ENCODE results near the gene FYB2. TPM values are rescaled to one million over a fixed set of nuclear protein-coding genes. Genes with fewer than 3 reads are reported as not detected.
A peak's percentile ranks its signal among the peaks of the same experiment; 100 is the strongest.

The FYB2 gene
- total and polyA plus RNA-seq, 12 donors: 0.22 to 123 (median 9.9) TPM

DNA sequence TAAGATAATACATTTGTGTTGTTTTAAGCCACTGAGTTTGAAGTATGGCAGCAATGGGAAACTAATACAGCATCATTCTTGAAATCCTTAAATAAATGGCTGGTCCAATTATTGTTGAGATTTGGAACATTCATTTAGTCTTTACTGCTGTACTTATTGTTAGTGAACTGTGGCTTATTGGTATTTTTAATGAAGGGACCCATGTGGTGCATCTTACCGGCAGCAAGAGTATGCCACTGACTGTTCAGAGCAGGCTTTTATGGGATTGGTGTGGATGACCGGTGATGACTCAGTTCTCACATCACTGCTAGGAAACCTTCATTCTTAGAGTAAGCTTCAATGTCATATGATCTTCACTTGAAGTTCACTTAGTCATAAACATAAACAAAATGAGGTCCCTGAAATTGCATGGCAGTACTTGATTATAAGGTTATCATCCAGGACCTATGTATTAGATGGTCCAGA is 142.6 kb downstream of the FYB2 start:
- no peak overlapping the region for H3K4me3 ChIP-seq
- H3K4me1 ChIP-seq: peaks cover 0 to 38% (median 10%) of the 10 kb centered on the region in 9 donors
- TF ChIP-seq CTCF (IDR thresholded peaks at IDR 0.05): no peak
- H3K27ac ChIP-seq: peak overlapping the region in 2 of 10 donors; percentile 0 to 61
- intact Hi-C loops (cut with DNase I): no loop called here
- DNase-seq: no peak
- peak in 1 of 8 donors; percentile 55 for ATAC-seq
- peaks cover 0 to 4% (median 0%) of the 10 kb centered on the region in 11 donors for H3K9me3 ChIP-seq
- no peaks in the 10 kb centered on the region for H3K27me3 ChIP-seq
- H3K36me3 ChIP-seq: peaks cover 0 to 9% (median 0%) of the 10 kb centered on the region in 9 donors
- 92 to 98% methylated on average over 2 of the region's 2 CpGs for WGBS, 2 donors

GRCh38 chr1:56675763-56676162 is 143.4 kb downstream of the FYB2 start:
- H3K36me3 ChIP-seq: peaks cover 0 to 9% (median 0%) of the 10 kb centered on the region in 9 donors
- intact Hi-C loops (cut with DNase I): no loop called here
- ATAC-seq (peak in 1 of 8 donors; percentile 62), DNase-seq (no peak)
- no peaks in the 10 kb centered on the region for H3K27me3 ChIP-seq
- peaks cover 0 to 41% (median 10%) of the 10 kb centered on the region in 9 donors for H3K4me1 ChIP-seq
- H3K9me3 ChIP-seq: peaks cover 0 to under 1% (median 0%) of the 10 kb centered on the region in 11 donors
- H3K4me3 ChIP-seq: no peak overlapping the region
- H3K27ac ChIP-seq: peak overlapping the region in 3 of 10 donors; percentile 17 to 61 (median 55)
- no peak for TF ChIP-seq CTCF (IDR thresholded peaks at IDR 0.05)

GRCh38 chr1:56672579-56672978 is 146.6 kb downstream of the FYB2 start:
- DNase-seq: no peak
- peaks cover 0 to 42% (median 11%) of the 10 kb centered on the region in 9 donors for H3K4me1 ChIP-seq

DNA sequence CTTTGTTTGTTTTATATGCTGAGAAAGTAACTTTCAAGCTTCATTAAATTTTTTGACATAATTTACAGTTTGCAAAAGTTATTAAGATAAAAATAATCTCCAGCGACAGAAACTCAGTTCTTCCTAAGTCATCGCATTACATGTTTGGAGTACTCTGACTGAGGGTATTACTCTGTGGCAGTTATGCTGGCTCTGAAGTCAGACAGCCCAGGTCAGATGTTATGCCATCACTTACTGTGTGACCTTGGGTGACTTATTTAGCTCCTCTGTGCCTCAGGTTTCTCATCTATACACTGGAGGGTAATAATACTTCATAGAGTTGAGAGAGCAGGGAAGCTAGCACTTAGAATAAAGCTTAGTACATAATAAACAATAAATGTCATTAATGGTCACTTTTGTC is 147.7 kb downstream of the FYB2 start:
- H3K4me3 ChIP-seq: no peak overlapping the region
- no peaks in the 10 kb centered on the region for H3K9me3 ChIP-seq
- intact Hi-C loops (cut with DNase I): no loop called here
- H3K27me3 ChIP-seq: no peaks in the 10 kb centered on the region
- H3K36me3 ChIP-seq: peaks cover 0 to 5% (median 0%) of the 10 kb centered on the region in 9 donors
- peaks cover 0 to 50% (median 11%) of the 10 kb centered on the region in 9 donors for H3K4me1 ChIP-seq
- 82 to 89% methylated on average over 2 of the region's 2 CpGs for WGBS, 2 donors
- no peak for DNase-seq
- no peak for ATAC-seq
- no peak for TF ChIP-seq CTCF (IDR thresholded peaks at IDR 0.05)
- H3K27ac ChIP-seq: no peak overlapping the region

More at GRCh38 chr1:56672579-56672978, 146.6 kb downstream of the FYB2 start:
- Histone ChIP-seq H3K4me3 (no peak overlapping the region), H3K27me3 (no peaks in the 10 kb centered on the region), H3K27ac (no peak overlapping the region), H3K36me3 (peaks cover 0 to 9% (median 0%) of the 10 kb centered on the region in 9 donors), H3K9me3 (no peaks in the 10 kb centered on the region)
- WGBS, 2 donors: 3 to 35% methylated on average over 1 of the region's 1 CpG
- intact Hi-C loops (cut with DNase I): no loop called here
- no peak for TF ChIP-seq CTCF (IDR thresholded peaks at IDR 0.05)
- ATAC-seq: no peak

Measured in heart right ventricle (tissue), 16 donors.